GF-D8 (cell line): ENCODE data around the gene TAF6.
A peak's percentile ranks its signal among the peaks of the same experiment; 100 is the strongest.

Experiments
- DNase-seq: peaks from one replicate; lab custom pipeline; 2025; lab: John Stamatoyannopoulos, UW

Gene TAF6

DNA sequence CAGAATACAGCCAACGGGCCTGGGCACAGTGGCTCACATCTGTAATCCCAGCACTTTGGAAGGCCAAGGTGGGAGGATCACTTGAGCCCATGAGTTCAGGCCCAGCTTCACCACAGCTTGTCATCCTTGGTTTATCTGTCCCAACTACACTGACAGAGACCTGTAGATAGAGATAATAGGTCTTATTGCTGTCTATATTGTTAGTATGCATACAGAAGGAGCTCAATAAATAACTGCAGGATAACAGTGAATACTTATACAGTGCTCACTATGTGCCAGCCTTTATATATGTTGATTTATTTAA is 1.5 kb upstream of the TAF6 start:
- DNase-seq, result no peak

DNA sequence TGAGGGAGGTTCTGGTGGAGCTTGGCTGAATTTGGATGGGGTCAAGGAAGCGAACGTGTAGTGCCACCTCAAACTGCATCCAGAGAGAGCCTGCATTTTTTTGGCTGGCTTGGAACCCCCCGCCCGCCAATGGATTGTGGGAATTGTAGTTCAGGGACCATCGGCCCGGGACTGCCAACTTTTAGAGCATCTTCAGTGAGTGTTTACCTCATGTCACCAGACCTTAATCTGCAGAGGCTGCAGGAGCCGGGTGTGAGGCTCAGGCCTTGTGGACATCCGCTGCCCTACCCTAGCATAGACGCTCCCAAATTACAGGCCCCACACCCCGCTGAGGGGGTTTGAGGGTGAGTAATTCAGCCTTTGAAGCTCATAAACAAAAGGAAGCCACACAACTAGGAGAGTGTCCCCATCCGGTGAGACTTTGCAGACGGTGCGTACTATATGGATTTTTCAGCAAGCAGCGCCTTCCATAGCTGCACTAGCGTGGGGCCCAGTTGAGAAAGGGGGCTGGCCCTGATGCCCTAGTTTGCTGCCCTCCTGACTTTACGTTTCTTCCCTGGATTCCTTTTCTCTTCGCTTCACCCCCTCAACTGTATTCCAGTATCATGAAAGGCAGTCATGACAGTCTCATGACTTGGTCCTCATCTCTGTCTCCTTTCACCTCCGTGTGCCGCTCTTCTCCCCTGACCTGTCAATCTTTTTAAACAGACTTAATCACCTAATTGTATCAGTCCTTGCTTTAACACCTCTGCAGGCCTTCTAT is 993 bp upstream of the TAF6 start:
- peak; percentile 21 for DNase-seq

DNA sequence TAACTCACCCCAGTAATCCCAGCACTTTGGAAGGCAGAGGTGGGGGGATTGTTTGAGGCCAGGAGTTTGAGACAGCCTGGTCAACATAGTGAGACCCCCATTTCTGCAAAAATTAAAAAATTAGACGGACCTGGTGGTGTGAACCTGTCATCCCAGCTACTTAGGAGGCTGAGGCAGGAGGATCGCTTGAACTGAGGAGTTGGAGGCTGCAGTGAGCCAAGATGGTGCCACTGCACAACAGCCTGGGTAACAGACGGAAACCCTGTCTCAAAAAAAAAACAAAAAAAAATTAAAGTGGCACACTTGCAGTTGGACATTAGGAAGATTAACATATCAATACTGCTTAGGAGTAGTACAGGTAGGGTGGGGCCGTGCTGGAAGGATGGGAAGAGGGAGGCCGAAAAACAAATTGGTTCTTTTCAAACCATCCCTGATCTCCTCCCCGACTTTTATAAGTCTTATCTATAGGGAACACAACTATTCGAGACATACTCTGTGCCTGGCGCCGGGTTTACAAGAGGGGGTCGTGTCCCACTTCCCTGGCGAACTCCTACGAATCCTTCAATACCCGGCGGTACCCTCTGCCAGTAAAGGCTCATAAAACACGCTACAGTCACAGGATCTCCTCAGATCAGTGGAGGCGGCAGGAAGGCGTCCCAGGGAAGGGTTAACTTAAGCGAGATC is 628 bp downstream of the TAF6 start:
- DNase-seq, result no peak

DNA sequence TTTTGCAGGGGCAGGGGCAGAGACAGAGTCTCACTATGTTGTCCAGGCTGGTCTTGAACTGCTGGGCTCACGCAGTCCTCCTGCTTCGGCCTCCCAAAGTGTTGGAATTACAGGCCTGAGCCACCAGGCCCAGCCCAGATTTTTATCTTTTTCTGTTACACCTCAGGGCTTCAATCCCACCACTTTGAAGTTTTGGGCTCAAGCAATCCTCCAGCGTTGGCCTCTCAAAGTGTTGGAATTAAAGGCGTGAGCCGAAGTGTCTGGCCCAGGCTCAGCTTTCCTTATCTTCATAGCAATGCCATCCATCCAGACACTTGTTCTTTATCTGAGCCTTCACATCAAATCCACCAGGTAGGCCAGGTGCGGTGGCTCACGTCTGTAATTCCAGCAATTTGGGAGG is 4.1 kb downstream of the TAF6 start:
- no peak for DNase-seq

DNA sequence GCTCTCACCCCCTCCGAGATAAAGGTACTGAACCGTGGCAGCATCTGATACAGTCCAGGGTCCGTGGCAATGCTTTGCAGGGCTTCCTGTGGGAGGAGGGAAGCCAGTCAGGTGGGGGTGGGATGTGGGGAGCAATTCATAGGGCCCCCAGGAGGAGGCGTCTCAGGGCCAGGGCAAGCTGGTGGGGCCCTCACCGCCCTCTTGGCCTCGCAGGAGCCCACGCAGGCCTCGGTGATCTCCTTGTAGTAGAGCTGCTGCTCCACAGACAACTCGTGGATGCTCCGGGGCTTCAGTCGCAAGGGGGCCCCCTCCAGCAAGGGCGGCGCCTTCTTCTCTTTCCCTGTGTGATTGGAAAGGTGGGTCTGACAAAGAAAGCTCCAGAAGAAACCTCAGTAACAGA is 7.2 kb downstream of the TAF6 start:
- peak; percentile 28 for DNase-seq

DNA sequence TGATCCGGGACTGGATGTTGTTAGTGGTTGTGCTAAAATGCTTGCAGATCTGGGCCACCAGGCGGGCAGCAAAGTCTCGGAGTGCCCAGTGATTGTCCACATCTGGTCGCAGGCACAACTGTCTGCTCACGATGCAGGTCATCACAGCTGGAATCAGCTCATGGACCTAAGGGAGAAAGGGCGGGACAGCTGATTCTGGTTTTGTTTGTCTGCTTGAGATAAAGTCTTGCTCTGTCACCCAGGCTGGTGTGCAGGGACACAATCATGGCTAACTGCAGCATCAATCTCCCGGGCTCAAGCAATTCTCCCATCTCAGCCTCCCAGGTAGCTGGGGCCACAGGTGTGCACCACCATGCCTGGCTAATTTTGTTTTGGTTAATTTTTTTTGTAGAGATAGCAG is 8.0 kb downstream of the TAF6 start:
- DNase-seq, result no peak

DNA sequence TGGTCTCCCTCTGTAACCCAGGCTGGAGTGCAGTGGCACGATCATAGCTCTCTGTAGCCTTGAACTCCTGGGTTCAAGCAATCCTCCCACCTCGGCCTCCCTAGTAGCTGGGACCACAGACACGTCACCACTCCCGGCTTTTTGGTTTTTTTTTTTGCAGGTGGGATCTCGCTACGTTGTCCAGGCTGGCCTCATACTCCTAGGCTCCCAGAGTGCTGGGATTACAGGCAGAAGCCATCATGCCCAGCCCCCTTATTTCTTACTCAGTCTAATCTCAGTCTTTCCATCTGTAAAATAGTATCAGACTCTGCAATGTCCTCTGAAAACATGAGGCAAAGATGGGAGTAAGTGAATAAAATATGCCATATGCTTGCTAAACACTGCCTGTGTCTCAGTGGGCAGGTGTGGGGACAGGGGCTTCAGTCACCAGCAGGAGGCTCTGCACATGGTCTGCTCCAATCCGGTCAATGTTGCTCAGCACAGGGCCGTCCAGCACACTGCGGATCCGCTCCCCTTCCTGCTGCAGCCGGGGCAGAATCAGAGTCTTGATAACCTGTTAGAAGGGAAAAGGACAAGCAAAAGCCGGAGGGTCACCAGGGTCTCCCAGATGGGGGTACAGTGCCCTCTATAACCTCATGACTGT is 9.5 kb downstream of the TAF6 start:
- no peak for DNase-seq

DNA sequence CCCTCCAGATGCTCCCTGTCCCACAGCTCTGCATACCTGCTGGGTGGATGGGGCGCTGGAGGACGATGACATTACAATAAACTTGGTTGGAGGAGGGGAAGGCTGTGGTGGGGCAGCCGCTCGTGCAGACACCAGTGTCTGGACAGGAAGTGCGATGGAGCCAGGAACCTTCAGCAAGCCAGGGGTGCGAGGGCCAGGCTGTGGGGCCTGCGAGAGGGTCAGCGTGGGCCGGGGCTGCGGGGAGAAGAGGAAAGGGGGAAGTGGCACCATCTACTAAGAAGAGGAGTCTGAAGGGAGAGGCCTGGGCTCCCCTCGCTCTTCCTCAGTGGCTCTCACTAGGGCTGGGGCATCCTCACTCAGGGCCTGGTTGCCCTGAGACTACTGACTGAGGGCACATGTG is 11.3 kb downstream of the TAF6 start:
- DNase-seq, result no peak

DNA sequence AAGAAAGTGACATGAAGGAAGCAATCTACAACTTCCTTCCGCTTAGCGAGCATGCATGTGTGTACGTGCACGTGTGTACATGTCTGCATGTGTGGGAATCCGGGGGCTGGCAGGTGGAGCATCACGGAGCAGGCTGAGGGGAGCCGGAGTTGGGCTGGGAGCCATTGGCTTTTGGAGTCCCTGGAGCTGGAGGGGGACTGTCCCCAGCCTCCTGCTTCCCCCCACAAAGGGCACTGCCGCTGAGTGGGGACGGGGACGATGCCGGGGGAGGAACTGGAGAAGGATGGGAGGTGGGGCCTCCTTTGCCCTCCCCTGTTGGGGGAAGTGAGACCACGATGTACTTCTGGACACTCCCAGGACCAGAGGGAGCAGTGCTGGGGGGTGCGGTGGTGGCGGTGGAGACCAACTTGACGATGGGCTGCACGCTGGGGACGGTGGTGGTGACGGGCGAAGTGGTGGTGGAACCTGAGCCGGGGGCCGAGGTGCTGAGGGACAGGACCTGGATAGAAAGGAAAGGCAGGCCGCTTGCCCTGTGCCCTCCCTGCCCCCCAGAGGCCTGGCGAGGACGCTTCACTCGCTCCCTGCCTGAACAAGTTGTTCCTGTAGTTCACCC is 11.9 kb downstream of the TAF6 start:
- DNase-seq, result no peak

DNA sequence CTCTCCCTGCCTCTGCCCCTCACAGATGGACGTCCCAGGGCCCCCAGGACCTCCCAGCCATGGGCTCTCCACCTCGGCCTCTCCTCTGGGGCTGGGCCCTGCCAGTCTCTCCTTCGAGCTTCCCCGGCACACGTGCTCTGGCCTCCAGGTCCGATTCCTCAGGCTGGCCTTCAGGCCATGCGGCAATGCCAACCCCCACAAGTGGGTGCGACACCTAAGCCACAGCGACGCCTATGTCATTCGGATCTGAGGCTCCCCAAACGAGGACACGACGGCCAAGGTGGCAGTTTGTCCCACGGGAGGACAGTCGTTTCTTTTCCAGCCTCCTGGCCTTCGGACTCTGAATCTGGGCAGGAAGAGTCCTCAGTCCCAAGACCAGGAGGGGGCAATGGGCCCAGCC is 12.5 kb downstream of the TAF6 start:
- no peak for DNase-seq

DNA sequence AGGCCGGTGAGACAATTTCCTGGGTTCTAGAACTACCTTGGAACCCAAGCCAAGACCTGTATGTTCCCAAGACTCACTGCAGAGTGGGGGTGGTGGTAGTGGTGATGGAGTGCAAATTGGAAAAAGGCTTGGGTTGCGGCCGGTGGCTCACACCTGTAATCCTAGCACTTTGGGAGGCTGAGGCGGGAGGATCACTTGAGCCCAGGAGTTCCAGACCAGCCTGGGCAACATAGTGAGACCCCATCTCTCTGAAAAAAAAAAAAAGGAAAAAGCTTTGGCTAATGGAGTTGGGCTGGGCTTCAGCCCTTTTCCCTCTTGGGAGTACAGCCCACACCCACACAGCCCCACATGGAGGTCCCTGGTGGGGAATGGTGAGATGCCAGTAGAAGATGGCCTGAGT is 13.6 kb downstream of the TAF6 start:
- DNase-seq, result no peak

DNA sequence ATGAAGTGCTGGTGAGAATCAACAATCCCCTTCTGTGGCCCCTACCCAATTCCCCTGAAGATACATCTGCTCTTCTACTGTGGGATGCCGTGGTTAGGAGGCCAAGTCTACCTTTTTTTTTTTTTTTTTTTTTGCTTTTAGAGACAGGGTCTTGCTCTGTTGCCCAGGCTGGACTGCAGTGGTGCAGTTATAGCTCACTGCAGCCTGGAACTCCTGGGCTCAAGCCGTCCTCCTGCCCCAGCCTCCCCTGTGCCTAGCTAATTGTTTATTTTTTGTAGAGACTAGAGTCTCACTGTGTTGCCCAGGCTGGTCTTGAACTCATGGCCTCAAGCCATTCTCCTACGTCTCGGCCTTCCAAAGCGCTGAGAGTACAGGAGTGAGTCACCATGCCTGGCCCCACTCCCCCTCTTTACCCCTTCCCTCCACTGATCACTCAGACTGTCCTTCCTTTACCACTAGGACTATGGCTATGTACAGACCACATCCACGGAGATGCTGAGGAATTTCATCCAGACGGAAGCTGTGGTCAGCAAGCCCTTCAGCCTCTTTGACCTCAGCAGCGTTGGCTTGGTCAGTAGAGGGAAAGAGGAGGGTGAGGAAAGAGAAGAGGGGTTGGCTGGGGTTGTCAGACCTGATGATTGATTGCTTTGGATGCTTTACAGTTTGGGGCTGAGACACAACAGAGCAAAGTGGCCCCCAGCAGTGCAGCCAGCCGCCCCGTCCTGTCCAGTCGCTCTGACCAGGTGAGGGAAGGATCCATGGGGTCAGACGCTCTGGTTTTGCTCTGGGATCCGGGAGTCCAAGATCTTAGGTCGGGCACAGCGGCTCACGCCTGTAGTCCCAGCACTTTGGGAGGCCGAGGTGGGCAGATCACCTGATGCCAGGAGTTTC is 16.0 kb downstream of the TAF6 start:
- DNase-seq, result no peak

DNA sequence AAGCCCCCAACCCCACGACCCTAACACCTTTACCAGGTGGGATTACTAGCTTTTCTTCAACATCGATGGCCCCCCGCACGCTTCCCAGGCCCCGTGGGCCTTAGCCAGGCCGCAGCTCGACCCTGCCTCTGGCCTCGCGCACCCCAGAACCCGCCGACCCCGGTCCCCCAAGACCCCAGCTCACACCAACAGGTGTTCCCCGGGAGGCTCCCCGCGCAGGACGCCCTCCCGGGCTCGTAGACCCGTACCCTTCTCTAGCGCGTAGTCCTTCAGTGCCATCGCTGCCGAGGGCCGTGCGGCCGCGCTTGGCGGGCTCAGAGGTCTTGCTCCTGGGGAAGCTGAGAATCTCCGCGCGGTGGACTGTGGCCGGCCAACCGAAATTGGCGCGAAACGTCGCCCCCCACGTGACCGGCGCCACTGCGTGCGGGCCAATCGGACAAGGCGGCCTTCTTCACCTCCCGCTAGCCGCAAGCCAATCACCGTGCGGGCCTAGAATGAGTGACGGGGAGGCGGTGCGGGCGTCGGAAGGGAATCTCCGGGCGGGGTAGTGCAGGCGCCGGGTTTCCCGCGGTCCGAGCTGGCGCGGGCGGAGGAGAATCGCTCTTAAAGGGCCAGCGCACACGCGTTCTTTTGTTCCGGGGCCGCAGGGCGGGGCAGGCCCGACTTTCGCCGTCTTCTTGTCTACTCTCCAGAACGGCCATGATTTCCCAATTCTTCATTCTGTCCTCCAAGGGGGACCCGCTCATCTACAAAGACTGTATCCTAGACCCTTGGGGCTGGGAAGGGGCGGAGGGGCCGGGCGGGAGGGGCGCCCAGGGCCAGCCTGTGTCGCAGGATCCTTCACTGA is 17.9 kb downstream of the TAF6 start, which contains the start of the genes AP4M1 and MCM7:
TSS of gene AP4M1 (plus strand) at position 628 of the 847 bp plus-strand sequence. CDS start at position 700, 72 bp downstream.
TSS of gene MCM7 (minus strand) at position 382 of the 847 bp plus-strand sequence. CDS start at position 279, 103 bp downstream.
- DNase-seq, result peak; percentile 98

DNA sequence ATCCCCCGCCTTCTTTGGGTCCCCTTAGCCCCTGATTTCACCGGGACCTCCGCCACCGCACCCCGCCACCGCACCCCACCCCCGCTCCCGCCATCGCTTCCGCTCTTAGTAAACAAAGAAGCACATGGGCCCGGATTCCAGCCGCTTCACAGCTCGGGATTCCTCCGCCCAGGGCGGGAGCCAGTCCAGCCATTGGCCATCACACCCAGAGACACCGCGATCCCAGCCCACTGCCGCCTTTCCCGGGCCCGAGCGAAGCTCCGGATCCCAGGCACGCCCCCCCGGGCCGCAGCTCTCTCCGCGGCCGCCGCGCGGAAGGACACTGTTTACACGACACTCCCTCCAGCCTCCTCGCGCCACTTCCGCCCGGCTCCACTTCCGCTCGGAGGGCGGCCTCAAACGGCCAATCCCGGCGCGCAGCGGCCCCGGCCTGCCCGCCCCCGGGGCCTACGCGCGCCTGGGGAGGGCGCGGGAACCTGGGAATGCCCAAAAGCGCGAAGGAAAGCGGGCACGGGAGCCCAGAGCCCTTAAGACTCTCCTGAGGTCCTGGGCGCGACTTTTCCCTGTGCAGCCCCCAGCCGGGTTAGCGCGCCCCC is 18.6 kb downstream of the TAF6 start:
- peak; percentile 80 for DNase-seq

DNA sequence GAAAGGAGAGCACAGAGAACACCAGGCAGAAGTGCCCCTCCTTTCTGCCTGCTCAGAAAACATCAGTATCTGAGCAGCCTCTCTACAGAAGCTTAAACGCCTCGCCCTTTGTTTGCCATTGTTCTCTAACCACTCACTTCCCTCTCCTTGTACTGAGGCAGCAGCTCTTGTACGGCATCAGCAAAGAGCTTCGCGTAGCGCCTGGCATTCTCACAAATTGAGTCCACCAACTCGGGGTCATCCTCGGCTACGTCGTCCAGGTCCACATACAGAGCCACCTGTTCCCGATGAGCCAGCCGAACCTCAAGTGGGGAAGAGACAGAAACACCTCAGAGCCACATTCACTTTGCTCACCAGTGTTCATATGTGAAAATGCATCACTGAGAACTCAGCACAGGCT is 19.7 kb downstream of the TAF6 start:
- DNase-seq, result no peak

DNA sequence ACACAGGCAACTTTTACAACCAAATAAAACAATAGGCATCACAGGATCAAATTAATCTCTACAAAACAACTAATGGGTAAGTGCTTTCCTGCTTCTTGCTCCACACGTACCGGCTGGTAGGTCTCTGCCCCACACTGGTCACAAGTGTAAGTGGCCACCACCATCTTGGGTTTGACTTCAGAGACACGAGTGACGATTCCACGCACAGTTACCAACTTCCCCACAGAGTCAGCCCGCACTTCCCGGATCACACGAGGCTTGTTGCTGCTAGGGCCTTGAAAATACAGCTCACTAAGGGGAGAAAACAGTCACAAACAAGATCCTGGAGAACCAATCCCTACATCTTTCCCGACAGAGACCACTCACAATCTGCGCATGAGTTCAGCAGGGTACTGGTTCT is 20.2 kb downstream of the TAF6 start:
- no peak for DNase-seq

DNA sequence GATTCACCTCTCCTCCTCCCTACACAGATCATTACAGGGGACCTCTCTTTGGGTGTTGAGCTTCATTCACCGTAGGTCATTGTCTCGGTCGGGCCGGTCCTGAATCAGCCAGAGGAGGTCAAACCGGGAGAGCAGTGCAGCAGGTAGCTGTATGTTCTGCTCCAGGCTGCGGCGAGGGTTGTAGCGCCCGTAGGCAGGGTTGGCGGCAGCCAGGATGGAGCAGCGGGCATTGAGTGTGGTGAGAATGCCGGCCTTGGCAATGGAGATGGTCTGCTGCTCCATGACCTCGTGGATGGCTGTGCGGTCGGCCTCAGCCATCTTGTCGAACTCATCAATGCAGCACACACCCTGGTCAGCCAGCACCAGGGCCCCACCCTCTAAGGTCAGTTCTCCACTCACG is 23.5 kb downstream of the TAF6 start:
- DNase-seq, result no peak

DNA sequence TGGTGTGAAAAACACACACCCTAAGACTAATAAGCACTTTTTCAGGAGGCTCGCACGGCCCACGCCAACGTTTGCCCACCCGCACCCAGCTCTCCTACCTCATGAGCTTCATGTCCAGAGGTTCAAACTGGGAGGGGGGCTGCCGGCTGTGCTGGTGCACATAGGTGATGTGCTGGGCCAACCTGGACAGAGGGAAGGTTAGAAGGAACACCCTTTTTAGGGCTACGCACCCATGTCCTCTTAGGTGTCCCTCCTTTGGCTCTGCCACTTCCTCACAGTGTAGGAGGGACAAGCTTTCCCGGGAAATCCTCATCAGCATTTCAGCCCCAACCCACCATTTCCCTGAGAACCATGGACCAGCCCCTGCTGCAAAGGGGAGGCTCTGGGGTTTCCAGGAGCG is 23.9 kb downstream of the TAF6 start:
- no peak for DNase-seq

DNA sequence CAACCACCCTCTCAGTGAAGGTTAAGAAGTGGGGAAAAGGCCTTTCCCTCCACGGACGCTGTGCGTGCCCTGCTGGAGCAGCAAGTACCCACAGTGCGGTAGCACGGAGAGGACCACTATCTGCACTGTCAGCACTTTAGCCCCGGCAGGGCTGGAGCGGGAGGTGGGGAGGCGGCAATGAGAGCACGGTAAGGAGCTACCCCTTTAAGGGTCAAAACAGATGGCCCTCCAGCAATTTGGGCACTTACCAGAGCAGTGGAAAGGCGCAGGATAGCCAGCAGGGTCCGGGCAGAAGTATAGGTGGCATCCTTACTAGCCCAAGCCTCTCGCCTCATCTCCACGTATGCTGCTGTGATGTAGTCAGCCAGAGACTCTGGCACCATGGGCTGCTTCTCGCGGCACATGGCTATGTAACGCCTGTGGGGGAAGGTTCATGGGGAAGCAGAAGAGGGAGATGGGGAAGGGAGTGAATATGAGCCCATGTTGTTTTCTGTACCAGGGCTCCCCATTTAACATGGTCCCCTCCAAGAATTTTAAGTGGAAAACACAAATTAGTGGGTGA is 25.2 kb downstream of the TAF6 start:
- no peak for DNase-seq

DNA sequence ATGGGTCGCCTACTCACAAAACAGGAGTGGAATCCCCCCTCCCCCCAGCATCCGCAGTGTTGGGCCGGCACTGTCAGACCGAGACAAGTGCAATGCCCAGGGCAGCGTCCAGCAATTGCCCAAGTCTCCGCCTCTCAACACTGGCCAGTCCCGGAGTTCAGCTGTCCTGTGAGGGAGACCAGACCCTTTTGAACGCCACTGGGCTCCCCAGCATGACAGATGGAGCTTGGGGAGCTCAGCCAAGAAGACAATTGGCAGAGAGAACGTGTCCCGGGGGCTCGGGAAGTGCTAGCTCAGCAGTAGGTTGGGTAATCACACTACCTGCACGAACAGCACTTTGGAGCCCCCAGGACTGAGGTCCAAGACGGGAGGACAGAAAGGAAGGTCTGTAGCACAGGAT is 25.7 kb downstream of the TAF6 start:
- no peak for DNase-seq
